GM18505 (cell line): ENCODE results near the gene DMBT1.

Experiments used
- ATAC-seq: cut with Tn5 transposase; IDR thresholded peaks from one replicate; pipeline ENCODE4 v1.9.1; 2021; ENCODE audit not compliant: unreplicated experiment
- POLR2A ChIP-seq: IDR thresholded peaks from 4 replicates; pipeline ENCODE4 v1.6.1; 2011; ENCODE audit warnings: borderline replicate concordance; ENCODE audit not compliant: insufficient read depth, insufficient read length; ENCODE audit errors: extremely low read depth

Gene DMBT1

DNA sequence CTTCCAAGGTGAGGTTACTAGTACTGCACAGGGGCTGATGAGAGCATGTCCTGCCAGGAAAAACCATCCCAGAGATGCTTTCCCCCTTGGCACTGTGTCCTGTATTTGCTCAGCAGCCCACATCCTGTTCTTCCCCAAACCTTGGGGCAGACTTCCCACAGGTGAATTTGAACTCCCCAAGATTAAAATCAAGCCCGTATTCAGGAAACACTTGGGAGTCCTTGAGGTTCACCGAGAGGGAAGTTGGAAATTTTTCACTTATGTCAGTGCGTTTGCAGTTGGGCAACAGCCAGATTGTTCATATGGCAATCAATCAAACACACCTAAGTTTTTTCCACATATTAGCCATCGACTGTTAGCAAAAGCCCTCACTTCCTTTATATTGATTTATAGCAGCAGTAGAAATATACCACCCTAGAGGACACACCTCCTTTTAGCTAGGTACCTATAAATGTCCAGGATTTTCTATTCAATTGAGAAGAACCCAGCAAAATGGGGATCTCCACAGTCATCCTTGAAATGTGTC is at the start of gene DMBT1:
Gene DMBT1, plus strand, starts transcription at position 476 of the 526 bp plus-strand sequence. Its CDS starts 17 bp downstream, at position 493.
- no peak for ATAC-seq
- no peak for TF ChIP-seq POLR2A

DNA sequence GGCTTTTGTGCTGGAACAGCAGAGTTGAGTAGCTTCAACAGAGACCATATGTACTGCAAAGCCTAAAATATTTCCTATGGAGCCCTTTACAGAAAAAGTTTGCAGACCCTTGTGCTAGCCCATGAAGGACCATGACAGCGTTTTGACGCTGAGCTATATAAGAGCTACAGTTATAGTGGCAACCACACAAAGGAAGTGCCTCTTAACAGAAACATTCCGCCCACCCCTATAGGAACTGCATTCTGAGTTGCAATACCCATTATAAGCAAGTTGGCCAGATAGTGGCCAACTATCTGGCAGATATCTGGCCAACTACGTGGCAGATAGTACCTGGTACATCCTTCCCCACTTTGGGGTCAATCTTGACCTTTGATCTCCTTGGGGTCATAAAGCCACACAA is 47.5 kb upstream of the DMBT1 start:
- ATAC-seq: no peak
- no peak for TF ChIP-seq POLR2A

DNA sequence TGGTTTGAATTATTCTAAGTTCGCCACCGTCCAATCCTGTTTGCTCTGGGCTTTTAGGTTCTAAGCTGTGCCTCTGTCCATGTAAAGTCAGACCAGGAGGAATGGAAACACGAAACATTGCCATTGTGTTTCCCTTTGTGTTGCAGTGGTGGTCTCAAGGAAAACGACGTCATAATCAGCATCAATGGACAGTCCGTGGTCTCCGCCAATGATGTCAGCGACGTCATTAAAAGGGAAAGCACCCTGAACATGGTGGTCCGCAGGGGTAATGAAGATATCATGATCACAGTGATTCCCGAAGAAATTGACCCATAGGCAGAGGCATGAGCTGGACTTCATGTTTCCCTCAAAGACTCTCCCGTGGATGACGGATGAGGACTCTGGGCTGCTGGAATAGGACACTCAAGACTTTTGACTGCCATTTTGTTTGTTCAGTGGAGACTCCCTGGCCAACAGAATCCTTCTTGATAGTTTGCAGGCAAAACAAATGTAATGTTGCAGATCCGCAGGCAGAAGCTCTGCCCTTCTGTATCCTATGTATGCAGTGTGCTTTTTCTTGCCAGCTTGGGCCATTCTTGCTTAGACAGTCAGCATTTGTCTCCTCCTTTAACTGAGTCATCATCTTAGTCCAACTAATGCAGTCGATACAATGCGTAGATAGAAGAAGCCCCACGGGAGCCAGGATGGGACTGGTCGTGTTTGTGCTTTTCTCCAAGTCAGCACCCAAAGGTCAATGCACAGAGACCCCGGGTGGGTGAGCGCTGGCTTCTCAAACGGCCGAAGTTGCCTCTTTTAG is 46.3 kb upstream of the DMBT1 start:
- TF ChIP-seq POLR2A: no peak
- no peak for ATAC-seq

DNA sequence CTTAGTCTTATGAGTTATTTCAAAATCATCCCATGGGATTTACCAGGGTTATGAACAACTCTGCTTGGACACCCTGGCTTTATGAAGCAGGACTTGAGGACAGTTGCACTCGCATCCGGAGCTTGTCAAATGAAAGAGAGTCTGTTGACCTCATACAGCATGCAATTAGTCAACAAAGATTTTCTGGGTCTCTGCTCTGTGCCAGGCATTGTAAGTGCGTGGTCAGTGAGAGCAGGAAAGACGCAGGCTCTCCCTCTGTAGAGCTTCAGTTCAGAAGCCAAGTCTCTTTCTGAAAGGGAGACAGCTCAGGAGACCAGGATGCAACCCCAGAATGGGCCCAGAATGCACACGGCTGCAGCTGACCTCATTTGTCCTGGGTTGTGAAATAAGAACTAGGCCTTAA is 45.5 kb upstream of the DMBT1 start:
- no peak for ATAC-seq
- no peak for TF ChIP-seq POLR2A

DNA sequence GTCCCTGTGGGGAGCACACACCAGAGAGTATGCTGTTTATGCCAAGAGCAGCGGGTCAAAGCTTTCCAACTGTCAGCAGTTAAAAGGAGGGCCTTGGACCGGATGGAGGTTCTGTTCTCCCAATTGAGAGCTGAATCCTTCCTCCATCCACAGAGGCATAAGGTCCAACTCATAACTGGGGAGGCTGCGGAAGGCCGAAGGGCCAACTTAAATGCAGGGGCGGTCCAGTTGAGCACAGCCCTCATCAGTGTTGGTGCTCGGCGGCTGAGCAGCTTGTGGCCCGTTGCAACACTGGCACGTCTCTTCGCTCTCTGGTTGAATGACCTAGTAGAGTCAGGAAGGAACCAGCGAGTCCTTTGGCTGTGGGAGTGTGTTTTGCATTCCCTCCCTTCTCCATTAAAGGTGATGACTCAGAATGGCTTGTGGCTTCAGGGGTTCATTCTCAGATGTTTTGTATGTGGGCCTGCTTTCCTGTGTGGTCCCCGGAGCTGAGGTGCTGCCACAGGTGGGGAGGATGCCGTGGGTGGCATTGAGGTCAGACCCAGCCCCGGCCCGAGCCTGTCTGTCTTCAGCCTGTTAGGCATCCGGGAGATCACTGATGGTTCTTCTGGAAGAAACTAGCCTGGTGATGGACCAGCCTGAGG is 44.8 kb upstream of the DMBT1 start:
- ATAC-seq: no peak
- no peak for TF ChIP-seq POLR2A

DNA sequence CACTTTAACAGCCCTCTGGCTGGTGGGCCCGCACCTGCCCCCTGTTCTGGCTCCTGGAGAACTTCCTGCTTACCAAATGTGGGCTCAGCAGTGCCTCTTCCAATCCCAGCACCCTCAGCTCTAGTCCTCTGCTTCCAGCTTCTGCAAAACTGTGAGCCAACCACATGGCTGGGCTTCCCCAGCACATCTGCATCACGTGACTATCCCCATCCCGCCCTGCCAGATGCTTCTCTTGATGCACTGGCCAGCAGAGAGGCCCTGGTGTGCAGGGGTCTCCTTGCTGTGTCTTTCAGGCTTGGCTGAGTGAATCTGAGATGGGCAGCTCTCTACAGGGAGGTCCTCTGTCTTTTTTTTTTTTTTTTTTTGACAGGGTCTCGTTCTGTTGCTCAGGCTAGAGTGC is 43.8 kb upstream of the DMBT1 start:
- no peak for ATAC-seq
- TF ChIP-seq POLR2A: no peak

DNA sequence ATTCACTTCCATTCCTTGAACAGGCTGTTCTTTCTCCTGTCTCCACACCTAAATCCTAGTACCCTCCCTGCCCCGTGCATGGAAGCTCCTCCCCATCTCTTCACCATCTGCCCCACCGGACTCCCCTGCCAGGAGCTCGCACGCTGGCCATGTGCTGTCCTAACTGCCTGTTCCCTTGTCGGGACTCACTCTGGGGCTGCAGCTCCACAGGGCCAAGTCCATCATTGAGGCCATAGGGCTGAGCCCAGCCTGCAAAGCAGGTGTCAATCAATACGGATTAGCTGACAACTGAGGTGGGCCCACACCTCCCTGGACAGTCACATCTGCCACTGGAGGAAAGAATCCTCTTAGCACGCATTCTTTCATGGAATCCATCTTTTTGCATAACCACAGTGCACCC is 41.4 kb upstream of the DMBT1 start:
- ATAC-seq: no peak
- no peak for TF ChIP-seq POLR2A

DNA sequence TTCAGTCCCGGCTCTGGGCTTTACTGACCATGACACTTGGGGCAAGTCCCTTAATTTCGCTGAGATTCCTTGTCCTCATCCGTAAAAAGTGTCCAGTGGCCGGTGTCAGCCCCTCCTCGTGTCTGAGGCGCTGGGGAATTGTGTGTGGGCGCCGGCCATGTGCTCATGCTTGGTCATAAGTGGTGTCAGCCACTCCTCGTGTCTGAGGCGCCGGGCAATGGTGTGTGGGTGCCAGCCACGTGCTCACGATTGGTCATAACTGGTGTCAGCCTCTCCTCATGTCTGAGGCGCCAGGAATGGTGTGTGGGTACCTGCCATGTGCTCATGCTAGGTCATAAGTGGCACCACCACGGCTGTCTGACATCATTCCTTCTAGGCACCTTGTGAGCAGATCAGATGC is 40.7 kb upstream of the DMBT1 start:
- no peak for ATAC-seq

DNA sequence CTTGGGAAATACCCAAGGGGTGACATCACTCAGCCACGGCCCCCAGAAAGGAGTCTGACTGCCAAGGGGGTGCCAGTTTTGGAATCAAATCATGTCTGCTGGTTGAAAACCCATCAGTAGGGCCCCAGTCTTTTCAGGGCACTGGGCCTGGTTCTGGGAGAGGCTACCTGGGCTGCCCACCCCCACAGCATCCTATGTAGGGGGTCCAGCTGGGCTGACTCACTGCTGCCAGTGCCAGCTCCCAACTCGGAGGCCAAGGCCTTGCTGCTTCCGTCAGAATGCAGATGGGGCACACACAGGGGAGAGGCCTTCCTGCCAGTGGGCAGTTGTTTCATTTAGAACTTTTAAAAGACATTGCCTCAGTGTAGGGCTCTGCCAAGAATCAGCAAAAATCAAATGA is 39.5 kb upstream of the DMBT1 start:
- ATAC-seq: no peak
- TF ChIP-seq POLR2A: no peak

More for the DNA sequence above, 40.7 kb upstream of the DMBT1 start:
- no peak for TF ChIP-seq POLR2A

DNA sequence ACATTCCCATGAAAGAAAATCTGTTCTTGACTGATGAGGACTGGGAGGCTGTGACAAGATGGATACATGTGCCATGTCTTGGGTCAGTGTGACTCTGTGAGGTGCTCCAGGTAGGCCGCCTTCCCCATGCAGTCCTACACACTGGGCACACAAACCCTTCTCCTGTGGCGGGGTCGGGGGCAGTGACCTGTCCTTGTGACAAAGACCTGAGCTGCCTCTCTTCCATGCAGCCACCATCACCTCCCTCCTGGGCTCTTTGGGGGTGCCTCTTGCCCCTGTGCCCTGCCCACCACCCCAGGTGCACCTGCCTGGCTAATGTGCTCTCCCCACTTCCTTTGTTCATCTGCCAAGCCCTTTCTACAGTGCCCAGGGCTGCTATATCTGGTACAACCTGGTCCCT is 35.7 kb upstream of the DMBT1 start:
- TF ChIP-seq POLR2A: no peak
- ATAC-seq: no peak

DNA sequence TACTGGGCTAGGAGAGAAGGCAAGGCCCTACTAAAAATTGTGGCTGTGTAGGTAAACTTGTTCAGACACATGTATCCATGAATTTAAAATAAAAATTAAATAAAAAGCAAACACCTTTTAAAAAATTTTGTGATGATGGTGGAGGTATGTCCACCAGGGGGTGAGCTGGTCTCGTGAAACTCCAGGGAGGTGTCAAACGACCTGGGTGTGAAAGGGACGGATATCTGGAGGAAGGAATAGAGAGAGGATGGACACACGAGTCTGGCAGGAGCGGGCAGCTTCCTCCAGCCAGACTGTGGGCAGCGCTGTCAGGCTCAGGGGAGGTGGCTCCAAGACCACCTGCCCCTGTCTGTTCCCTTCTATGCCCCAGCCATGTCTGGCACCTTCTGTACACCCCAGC is 34.8 kb upstream of the DMBT1 start:
- ATAC-seq: no peak
- no peak for TF ChIP-seq POLR2A

DNA sequence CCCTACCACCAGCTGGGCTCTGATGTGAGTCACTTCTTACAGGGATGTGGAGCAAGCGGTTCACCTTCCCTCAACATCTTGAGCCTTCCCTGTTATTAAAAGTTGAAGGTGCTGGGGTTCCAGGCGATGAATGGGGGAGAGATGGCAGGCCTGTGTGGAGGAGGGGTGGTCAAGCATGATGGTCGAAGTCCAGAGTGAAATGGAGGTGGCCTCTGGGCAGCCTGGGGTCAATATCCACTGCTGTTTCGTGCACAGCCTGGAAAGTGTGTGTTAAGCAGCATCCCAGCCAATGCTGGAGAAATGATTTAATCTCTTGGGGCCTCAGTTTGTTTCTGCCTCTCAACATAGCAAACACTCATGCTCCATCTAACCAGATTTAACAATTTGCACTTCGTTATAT is 33.7 kb upstream of the DMBT1 start:
- no peak for TF ChIP-seq POLR2A
- ATAC-seq: no peak

DNA sequence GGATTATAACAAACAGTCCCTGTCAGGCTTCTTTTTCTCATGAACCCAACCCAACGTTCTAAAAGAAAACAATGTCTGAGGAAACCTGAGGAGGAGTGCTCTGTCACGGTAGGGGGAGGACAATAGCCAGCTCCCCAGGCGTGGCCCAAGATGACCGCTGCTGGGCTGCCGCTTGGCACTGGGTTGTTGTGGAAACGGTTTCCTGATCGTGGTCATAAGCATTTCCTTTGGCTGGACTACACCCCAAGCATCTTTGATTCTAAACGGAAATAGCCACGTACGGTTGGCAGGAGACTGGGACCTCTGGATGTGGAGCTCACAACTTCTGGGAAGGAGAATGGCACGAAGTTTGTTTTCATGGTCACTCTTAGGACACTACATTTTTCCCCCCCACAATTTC is 30.4 kb upstream of the DMBT1 start:
- ATAC-seq: no peak

DNA sequence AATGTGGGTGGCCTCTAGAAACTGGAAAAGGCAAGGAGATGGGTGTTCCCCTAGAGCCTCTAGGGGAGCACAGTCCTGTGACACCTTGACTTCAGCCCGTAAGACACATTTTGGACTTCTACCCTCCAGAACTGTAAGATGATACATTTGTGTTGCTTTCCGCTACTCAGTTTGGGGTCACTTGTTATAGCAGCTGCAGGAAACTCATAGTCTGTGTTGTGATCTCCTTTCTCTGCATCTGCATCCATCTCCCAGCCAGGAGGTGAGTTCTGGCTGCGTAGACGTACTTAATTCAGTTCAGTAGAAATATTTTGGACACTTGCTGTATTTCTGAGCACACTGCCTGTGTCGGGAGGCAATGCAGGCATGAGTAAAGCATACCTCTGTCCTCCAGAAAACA is 29.3 kb upstream of the DMBT1 start:
- no peak for TF ChIP-seq POLR2A

More for the DNA sequence above, 30.4 kb upstream of the DMBT1 start:
- TF ChIP-seq POLR2A: no peak

More for the DNA sequence above, 29.3 kb upstream of the DMBT1 start:
- no peak for ATAC-seq
